Measurements from ENCODE around the gene WBP2NL. TPM values are rescaled to one million over a fixed set of nuclear protein-coding genes. Genes with fewer than 3 reads are reported as not detected.

The WBP2NL gene
- total RNA-seq, 1 experiment from 2014 or later, result 0.22 TPM

DNA sequence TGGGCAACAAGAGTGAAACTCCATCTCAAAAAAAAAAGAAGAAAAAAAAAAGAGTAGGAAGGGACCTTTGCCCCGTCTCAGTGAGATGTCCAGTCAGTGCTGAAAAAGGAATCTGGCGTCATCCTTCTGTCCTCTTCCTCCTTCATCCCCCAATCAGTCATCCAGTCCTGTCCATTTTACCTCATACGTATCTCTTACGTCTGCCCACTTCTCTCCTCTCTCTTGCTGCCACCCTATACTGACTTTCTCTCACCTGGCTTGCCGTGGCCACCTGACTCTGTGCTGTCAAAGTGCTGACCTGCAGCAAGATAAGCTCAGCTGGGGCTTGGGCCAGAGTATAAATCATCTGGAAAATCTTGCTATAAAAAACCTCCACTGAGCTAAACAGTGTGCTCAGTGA lies 15.7 kb upstream of the WBP2NL start:
- peaks cover 10 to 23% (median 18%) of the 10 kb centered on the region in 3 experiments for H3K36me3 Mint-ChIP-seq (ENCODE audit: insufficient read depth in 1 of 3, low read depth in 3 of 3)
- Histone ChIP-seq H3K14ac (ENCODE audit: insufficient read depth, low read length) (no peak overlapping the region), H2BK12ac (ENCODE audit: insufficient read length, low read depth, low read length) (no peak overlapping the region), H3K27ac (ENCODE audit: insufficient read length, low read depth, low read length) (no peak overlapping the region), H4K91ac (ENCODE audit: insufficient read length, low read depth, low read length) (no peak overlapping the region), H3K23ac (ENCODE audit: insufficient read length, low read depth, low read length) (no peak overlapping the region), H2AFZ (ENCODE audit: low read length) (no peak overlapping the region), H4K8ac (replicated peaks; ENCODE audit: insufficient read length, low read depth, low read length) (no peak overlapping the region), H3K23me2 (ENCODE audit: insufficient read length, low read depth, low read length, poor library complexity, severe bottlenecking) (no peaks in the 10 kb centered on the region), H3K4me2 (ENCODE audit: insufficient read depth, insufficient read length, low read length) (no peak overlapping the region), H3T11ph (ENCODE audit: low read length) (no peak overlapping the region), H3K9ac (ENCODE audit: extremely low read depth, insufficient read length, low read length) (no peak overlapping the region), H2BK120ac (ENCODE audit: low read depth, low read length, poor library complexity, severe bottlenecking) (no peak overlapping the region), H3K27me3 (ENCODE audit: insufficient read depth, low read length) (no peaks in the 10 kb centered on the region), H2BK5ac (ENCODE audit: insufficient read length, low read length) (no peak overlapping the region), H2BK20ac (ENCODE audit: low read depth, low read length, poor library complexity, severe bottlenecking) (no peak overlapping the region), H3K79me1 (ENCODE audit: insufficient read depth, low read depth, low read length, poor library complexity, severe bottlenecking) (no peaks in the 10 kb centered on the region), H4K20me1 (ENCODE audit: control insufficient read depth, insufficient read depth, insufficient read length) (no peaks in the 10 kb centered on the region), H3K18ac (ENCODE audit: insufficient read length, low read depth, low read length) (no peak overlapping the region), H3K9me3 (ENCODE audit: control insufficient read depth, low read depth, low read length) (no peaks in the 10 kb centered on the region), H3K79me2 (ENCODE audit: insufficient read depth, low read length) (no peaks in the 10 kb centered on the region), H3K4me1 (ENCODE audit: insufficient read depth, low read length) (peaks cover 1% of the 10 kb centered on the region; the same call in 1 of the 2 replicates), H2AK5ac (ENCODE audit: insufficient read length, low read length) (no peak overlapping the region), H2BK15ac (ENCODE audit: low read depth, low read length) (no peak overlapping the region), H3K4ac (ENCODE audit: low read depth, low read length) (no peak overlapping the region), H4K5ac (ENCODE audit: insufficient read length, low read depth, low read length) (no peak overlapping the region), H3K56ac (ENCODE audit: insufficient read length, low read depth, low read length) (no peak overlapping the region)
- no peak for DNase-seq
- no CpG with 5 or more reads among the region's 5 CpGs for WGBS (ENCODE audit: extremely low coverage, insufficient read length, low lambda C conversion rate)
- no peak overlapping the region; a peak in 1 of 7 replicates for H3K27ac Mint-ChIP-seq
- peaks cover 18% of the 10 kb centered on the region for H3K27me3 Mint-ChIP-seq (ENCODE audit: low read depth)
- TF ChIP-seq, protein P1, sequence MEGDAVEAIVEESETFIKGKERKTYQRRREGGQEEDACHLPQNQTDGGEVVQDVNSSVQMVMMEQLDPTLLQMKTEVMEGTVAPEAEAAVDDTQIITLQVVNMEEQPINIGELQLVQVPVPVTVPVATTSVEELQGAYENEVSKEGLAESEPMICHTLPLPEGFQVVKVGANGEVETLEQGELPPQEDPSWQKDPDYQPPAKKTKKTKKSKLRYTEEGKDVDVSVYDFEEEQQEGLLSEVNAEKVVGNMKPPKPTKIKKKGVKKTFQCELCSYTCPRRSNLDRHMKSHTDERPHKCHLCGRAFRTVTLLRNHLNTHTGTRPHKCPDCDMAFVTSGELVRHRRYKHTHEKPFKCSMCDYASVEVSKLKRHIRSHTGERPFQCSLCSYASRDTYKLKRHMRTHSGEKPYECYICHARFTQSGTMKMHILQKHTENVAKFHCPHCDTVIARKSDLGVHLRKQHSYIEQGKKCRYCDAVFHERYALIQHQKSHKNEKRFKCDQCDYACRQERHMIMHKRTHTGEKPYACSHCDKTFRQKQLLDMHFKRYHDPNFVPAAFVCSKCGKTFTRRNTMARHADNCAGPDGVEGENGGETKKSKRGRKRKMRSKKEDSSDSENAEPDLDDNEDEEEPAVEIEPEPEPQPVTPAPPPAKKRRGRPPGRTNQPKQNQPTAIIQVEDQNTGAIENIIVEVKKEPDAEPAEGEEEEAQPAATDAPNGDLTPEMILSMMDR (conservative IDR thresholded peaks at IDR 0.05), result no peak
- H3K9me3 Mint-ChIP-seq, result no peaks in the 10 kb centered on the region; a peak in 1 of 5 replicates
- no peak overlapping the region for H3K4me3 Mint-ChIP-seq
- peaks cover 8 to 12% of the 10 kb centered on the region in 2 experiments for H3K4me1 Mint-ChIP-seq
